ENCODE data around the gene SORCS2. TPM values are rescaled to one million over a fixed set of nuclear protein-coding genes. Genes with fewer than 3 reads are reported as not detected.

The SORCS2 gene
- polyA plus RNA-seq, 1 donor from 2014 or later = 1.0 TPM

GRCh38 chr4:7649411-7649740, 457.0 kb downstream of the SORCS2 start:
- H3K9me3 ChIP-seq (ENCODE audit: low read length) = no peaks in the 10 kb centered on the region
- no peaks in the 10 kb centered on the region for H3K27me3 ChIP-seq (ENCODE audit: insufficient read depth, low read depth, low read length)
- H3K9ac ChIP-seq (ENCODE audit: low read length) = no peak overlapping the region
- H3K9me2 ChIP-seq (ENCODE audit: insufficient read depth, low read length) = no peaks in the 10 kb centered on the region
- no peak overlapping the region for H3K27ac ChIP-seq (ENCODE audit: low read length)
- H3F3A ChIP-seq (ENCODE audit: insufficient read depth, low read length, poor library complexity, severe bottlenecking) = no peaks in the 10 kb centered on the region
- H3K79me2 ChIP-seq (replicated peaks; ENCODE audit: insufficient read depth, low read length) = no peaks in the 10 kb centered on the region
- TF ChIP-seq TAF1 (IDR thresholded peaks at IDR 0.05; ENCODE audit: low read depth) (no peak), POLR2AphosphoS5 (IDR thresholded peaks at IDR 0.05) (no peak), REST (IDR thresholded peaks at IDR 0.05; ENCODE audit: borderline replicate concordance) (no peak), SMC3 (conservative IDR thresholded peaks at IDR 0.05; ENCODE audit: poor library complexity) (no peak)
- H3K4me3 ChIP-seq (ENCODE audit: low read length) = no peak overlapping the region
- H4K20me1 ChIP-seq (ENCODE audit: insufficient read depth) = no peaks in the 10 kb centered on the region
- no peak overlapping the region for H2AFZ ChIP-seq (ENCODE audit: low read depth, low read length)
- no peaks in the 10 kb centered on the region for H3K36me3 ChIP-seq (ENCODE audit: insufficient read depth, low read length)
- H3K4me2 ChIP-seq (ENCODE audit: low read length) = no peak overlapping the region

GRCh38 chr4:7649741-7650531, 457.6 kb downstream of the SORCS2 start:
- no peaks in the 10 kb centered on the region for H3K9me2 ChIP-seq (ENCODE audit: insufficient read depth, low read length)
- no peaks in the 10 kb centered on the region for H3K79me2 ChIP-seq (replicated peaks; ENCODE audit: insufficient read depth, low read length)
- H3K36me3 ChIP-seq (ENCODE audit: insufficient read depth, low read length) = no peaks in the 10 kb centered on the region
- H3F3A ChIP-seq (ENCODE audit: insufficient read depth, low read length, poor library complexity, severe bottlenecking) = no peaks in the 10 kb centered on the region
- H3K4me2 ChIP-seq (ENCODE audit: low read length) = no peak overlapping the region
- H3K27me3 ChIP-seq (ENCODE audit: insufficient read depth, low read depth, low read length) = no peaks in the 10 kb centered on the region
- H4K20me1 ChIP-seq (ENCODE audit: insufficient read depth) = no peaks in the 10 kb centered on the region
- H2AFZ ChIP-seq (ENCODE audit: low read depth, low read length) = no peak overlapping the region
- TF ChIP-seq CTCF (IDR thresholded peaks at IDR 0.05; ENCODE audit: poor library complexity, severe bottlenecking) = no peak
- TF ChIP-seq MXI1 (conservative IDR thresholded peaks at IDR 0.05; ENCODE audit: poor library complexity, severe bottlenecking) = no peak
- TF ChIP-seq REST (IDR thresholded peaks at IDR 0.05; ENCODE audit: borderline replicate concordance) = no peak
- TF ChIP-seq TAF1 (IDR thresholded peaks at IDR 0.05; ENCODE audit: low read depth) = no peak
- no peak for TF ChIP-seq SMC3 (conservative IDR thresholded peaks at IDR 0.05; ENCODE audit: poor library complexity)
- no peak for TF ChIP-seq EP300 (conservative IDR thresholded peaks at IDR 0.05; ENCODE audit: poor library complexity, severe bottlenecking)
- no peak for TF ChIP-seq EZH2 (IDR thresholded peaks at IDR 0.05; ENCODE audit: borderline replicate concordance, insufficient read depth, low read length, poor library complexity, severe bottlenecking)
- no peak for TF ChIP-seq POLR2AphosphoS5 (IDR thresholded peaks at IDR 0.05)
- TF ChIP-seq RAD21 (conservative IDR thresholded peaks at IDR 0.05) = no peak
- H3K9ac ChIP-seq (ENCODE audit: low read length) = no peak overlapping the region
- H3K9me3 ChIP-seq (ENCODE audit: low read length) = no peaks in the 10 kb centered on the region
- H3K27ac ChIP-seq (ENCODE audit: low read length) = no peak overlapping the region
- H3K4me3 ChIP-seq (ENCODE audit: low read length) = no peak overlapping the region

Data from neural cell (in vitro differentiated cells).